ENCODE measurements around the gene C13orf46. TPM values are rescaled to one million over a fixed set of nuclear protein-coding genes. Genes with fewer than 3 reads are reported as not detected.

The C13orf46 gene
- total RNA-seq, 1 experiment from 2014 or later, result 0.07 TPM

DNA sequence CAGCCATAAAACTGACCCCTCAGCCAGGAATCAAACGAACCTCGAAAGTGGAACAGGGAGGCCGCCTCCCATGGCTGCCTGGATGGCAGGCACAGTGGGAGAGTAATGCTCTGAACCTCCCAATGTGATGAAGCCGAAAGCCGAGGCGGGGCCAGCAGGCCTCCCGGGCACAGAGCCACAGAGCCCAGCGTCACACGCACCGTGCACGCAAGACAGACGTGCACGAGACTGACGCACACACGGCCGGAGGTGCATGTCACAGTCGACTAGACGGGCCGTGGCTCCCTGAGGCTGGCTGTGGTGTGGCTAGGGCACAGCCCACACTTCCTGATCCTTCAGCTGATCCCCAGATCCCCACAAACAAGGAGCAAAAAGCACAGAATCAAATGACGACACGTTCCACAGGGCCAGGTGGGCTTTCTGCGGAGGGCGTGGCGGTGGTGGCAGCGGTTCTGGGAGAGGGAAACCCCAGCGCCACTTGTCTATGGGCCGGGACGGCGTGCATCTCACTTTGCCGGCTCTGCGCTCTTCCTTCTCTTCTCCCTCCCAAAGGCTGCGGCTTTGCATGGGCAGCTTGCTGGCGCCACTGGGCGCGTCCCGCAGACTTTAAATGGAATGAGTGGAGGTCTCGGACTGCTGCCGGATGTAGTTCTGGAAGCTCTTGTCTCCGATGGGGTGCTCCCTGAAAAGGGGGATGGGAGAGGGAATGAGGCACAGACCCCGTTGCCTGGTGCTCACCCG is 5.0 kb upstream of the C13orf46 start:
- no peak overlapping the region for H2AFZ ChIP-seq (ENCODE audit: low read length)
- no peaks in the 10 kb centered on the region for H3K9me2 ChIP-seq (replicated peaks; ENCODE audit: low read length)
- no peaks in the 10 kb centered on the region for H3K27me3 ChIP-seq (ENCODE audit: low read length)
- ChIA-PET POLR2A (ENCODE audit: unreplicated experiment) (no interaction called here), CTCF (no interaction called here)
- BruUV-seq (replicated peaks), result no TSS peak
- no peaks in the 10 kb centered on the region for H3K79me2 ChIP-seq (ENCODE audit: low read length)
- no peak overlapping the region for H3K4me3 ChIP-seq (ENCODE audit: low read length)
- no peaks in the 10 kb centered on the region for H3K9me3 ChIP-seq (ENCODE audit: low read length)
- TF ChIP-seq EZH2phosphoT487 (IDR thresholded peaks at IDR 0.05; ENCODE audit: borderline replicate concordance, low read length) (no peak), EZH2 (IDR thresholded peaks at IDR 0.05; ENCODE audit: low read length, unreplicated experiment) (no peak)
- TF ChIP-seq, protein P1, sequence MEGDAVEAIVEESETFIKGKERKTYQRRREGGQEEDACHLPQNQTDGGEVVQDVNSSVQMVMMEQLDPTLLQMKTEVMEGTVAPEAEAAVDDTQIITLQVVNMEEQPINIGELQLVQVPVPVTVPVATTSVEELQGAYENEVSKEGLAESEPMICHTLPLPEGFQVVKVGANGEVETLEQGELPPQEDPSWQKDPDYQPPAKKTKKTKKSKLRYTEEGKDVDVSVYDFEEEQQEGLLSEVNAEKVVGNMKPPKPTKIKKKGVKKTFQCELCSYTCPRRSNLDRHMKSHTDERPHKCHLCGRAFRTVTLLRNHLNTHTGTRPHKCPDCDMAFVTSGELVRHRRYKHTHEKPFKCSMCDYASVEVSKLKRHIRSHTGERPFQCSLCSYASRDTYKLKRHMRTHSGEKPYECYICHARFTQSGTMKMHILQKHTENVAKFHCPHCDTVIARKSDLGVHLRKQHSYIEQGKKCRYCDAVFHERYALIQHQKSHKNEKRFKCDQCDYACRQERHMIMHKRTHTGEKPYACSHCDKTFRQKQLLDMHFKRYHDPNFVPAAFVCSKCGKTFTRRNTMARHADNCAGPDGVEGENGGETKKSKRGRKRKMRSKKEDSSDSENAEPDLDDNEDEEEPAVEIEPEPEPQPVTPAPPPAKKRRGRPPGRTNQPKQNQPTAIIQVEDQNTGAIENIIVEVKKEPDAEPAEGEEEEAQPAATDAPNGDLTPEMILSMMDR (conservative IDR thresholded peaks at IDR 0.05; ENCODE audit: low read depth, low read length), result no peak
- DNase-seq, result no peak
- H4K20me1 ChIP-seq (ENCODE audit: low read length), result no peaks in the 10 kb centered on the region
- H3F3A ChIP-seq (ENCODE audit: low read length, unreplicated experiment), result no peaks in the 10 kb centered on the region
- H3K36me3 ChIP-seq (ENCODE audit: low read depth, low read length), result no peaks in the 10 kb centered on the region
- ATAC-seq, result no peak
- peaks cover 21% of the 10 kb centered on the region for H3K4me1 ChIP-seq (ENCODE audit: insufficient read depth, low read length)
- no peak overlapping the region for H3K4me2 ChIP-seq (ENCODE audit: low read length)
- no peak overlapping the region for H3K27ac ChIP-seq (ENCODE audit: low read length)
- no peak overlapping the region for H3K9ac ChIP-seq (ENCODE audit: low read length)
- intact Hi-C loops (cut with micrococcal nuclease), result loop anchor here (10.0 kb wide), 1 partner anchor 86 kb away; no protein-coding TSS in a partner anchor

DNA sequence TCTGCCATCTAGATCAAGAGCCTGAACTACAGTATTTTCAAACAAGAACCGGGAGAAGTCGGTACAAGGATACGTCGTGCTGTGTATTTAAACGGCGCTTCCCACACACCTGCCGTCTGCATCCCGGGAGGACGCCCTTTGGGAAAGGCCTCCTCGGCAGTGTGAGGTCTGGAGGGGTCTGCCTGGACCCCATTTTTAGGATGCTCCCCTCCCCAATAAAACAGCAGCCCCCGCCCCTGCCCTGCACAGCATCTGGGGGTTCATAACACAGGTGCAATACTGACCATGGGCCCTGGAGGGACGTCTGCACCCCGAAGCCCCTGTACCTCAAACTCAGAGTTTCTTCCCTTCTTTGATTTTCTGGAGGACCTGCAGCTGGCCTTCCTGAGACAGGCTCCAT is 4.1 kb upstream of the C13orf46 start:
- Histone ChIP-seq H3K4me1 (ENCODE audit: insufficient read depth, low read length) (peaks cover 21% of the 10 kb centered on the region), H4K20me1 (ENCODE audit: low read length) (no peaks in the 10 kb centered on the region), H3K9me3 (ENCODE audit: low read length) (no peaks in the 10 kb centered on the region), H3K9me2 (replicated peaks; ENCODE audit: low read length) (no peaks in the 10 kb centered on the region), H3K79me2 (ENCODE audit: low read length) (no peaks in the 10 kb centered on the region), H2AFZ (ENCODE audit: low read length) (no peak overlapping the region), H3K36me3 (ENCODE audit: low read depth, low read length) (no peaks in the 10 kb centered on the region), H3K4me2 (ENCODE audit: low read length) (no peak overlapping the region), H3K9ac (ENCODE audit: low read length) (no peak overlapping the region), H3K27me3 (ENCODE audit: low read length) (no peaks in the 10 kb centered on the region), H3F3A (ENCODE audit: low read length, unreplicated experiment) (no peaks in the 10 kb centered on the region), H3K4me3 (ENCODE audit: low read length) (no peak overlapping the region), H3K27ac (ENCODE audit: low read length) (no peak overlapping the region)
- POLR2A ChIA-PET (ENCODE audit: unreplicated experiment), result no interaction called here
- intact Hi-C loops (cut with micrococcal nuclease), result loop anchor here (10.0 kb wide), 1 partner anchor 87 kb away; no protein-coding TSS in a partner anchor
- BruUV-seq (replicated peaks), result no TSS peak
- DNase-seq (no peak), ATAC-seq (no peak)
- no peak for TF ChIP-seq EZH2phosphoT487 (IDR thresholded peaks at IDR 0.05; ENCODE audit: borderline replicate concordance, low read length)
- TF ChIP-seq EZH2 (IDR thresholded peaks at IDR 0.05; ENCODE audit: low read length, unreplicated experiment), result no peak
- TF ChIP-seq, protein P1 (conservative IDR thresholded peaks at IDR 0.05; ENCODE audit: low read depth, low read length), result no peak
- CTCF ChIA-PET, result no interaction called here
